ENCODE data around the gene SLC26A5. TPM values are rescaled to one million over a fixed set of nuclear protein-coding genes. Genes with fewer than 3 reads are reported as not detected.

The SLC26A5 gene
- total and polyA plus RNA-seq, 2 of the 8 experiments (the other 6 are each of a cell fraction or from before 2014, with no cell fraction given), result 0.09 to 0.24 TPM

- no peak for TF ChIP-seq JUN (IDR thresholded peaks at IDR 0.05; ENCODE audit: low read depth, low read length)
- no peak for TF ChIP-seq HDAC6 (IDR thresholded peaks at IDR 0.05; ENCODE audit: low read depth, low read length)
Measured at GRCh38 chr7:103348452-103348851, 97.6 kb downstream of the SLC26A5 start (continued).
